ACC112 (cell line): ENCODE results near the gene GFI1.
"Not testable (repeated sequence)": the region's sequence is repeated elsewhere in the genome, so short reads cannot be mapped to it uniquely, and the experiment has no call there.

Source experiments
- H2AFZ ChIP-seq: fragments of 200-600 bp; sonication (generic); one replicate; pipeline ENCODE4 v1.6.0; 2017; ENCODE audit warnings: antibody characterized with exemption, low read length; ENCODE audit not compliant: unreplicated experiment
- H3K27ac ChIP-seq: fragments of 200-600 bp; sonication (generic); 2 replicates; pipeline ENCODE4 v1.5.1; 2014; ENCODE audit warnings: low read depth, mild to moderate bottlenecking, antibody characterized with exemption, low read length, moderate library complexity
- H3K27me3 ChIP-seq: fragments of 200-600 bp; sonication (generic); 2 replicates; pipeline ENCODE4 v1.6.1; 2014; ENCODE audit warnings: mild to moderate bottlenecking, antibody characterized with exemption, low read length, moderate library complexity, mixed read lengths; ENCODE audit not compliant: insufficient read depth
- H3K36me3 ChIP-seq: fragments of 200-600 bp; sonication (generic); 2 replicates; pipeline ENCODE4 v1.6.1; 2016; ENCODE audit warnings: mild to moderate bottlenecking, antibody characterized with exemption, low read length, moderate library complexity, mixed read lengths; ENCODE audit not compliant: insufficient read depth
- H3K4me1 ChIP-seq: fragments of 200-600 bp; sonication (generic); one replicate; pipeline ENCODE4 v1.6.1; 2016; ENCODE audit warnings: low read length, mixed read lengths; ENCODE audit not compliant: insufficient read depth, unreplicated experiment, control insufficient read depth
- H3K4me3 ChIP-seq: fragments of 200-600 bp; sonication (generic); 2 replicates; pipeline ENCODE4 v1.5.1; 2014; ENCODE audit warnings: mild to moderate bottlenecking, low read depth, low read length
- H3K79me2 ChIP-seq: fragments of 200-600 bp; sonication (generic); one replicate; pipeline ENCODE4 v1.6.0; 2016; ENCODE audit warnings: low read length; ENCODE audit not compliant: control insufficient read depth, unreplicated experiment, insufficient read depth

Gene GFI1

GRCh38 chr1:92486251-92487077, at the start of gene GFI1:
GFI1 (minus strand) TSS chr1:92486925; CDS start chr1:92483487, 3,438 bp downstream.
- H3K27me3 ChIP-seq: peaks cover 69% of the 10 kb centered on the region
- peaks cover 23% of the 10 kb centered on the region for H3K4me1 ChIP-seq
- H3K79me2 ChIP-seq: no peaks in the 10 kb centered on the region
- H3K4me3 ChIP-seq: peak within 1 kb of the TSS; percentile 73
- H2AFZ ChIP-seq: no peak within 1 kb of the TSS
- H3K36me3 ChIP-seq: no peaks in the 10 kb centered on the region
- no peak within 1 kb of the TSS for H3K27ac ChIP-seq

GRCh38 chr1:92532371-92532770, 45.6 kb upstream of the GFI1 start:
- H3K36me3 ChIP-seq, H3K4me1 ChIP-seq, H3K79me2 ChIP-seq, H2AFZ ChIP-seq, H3K27ac ChIP-seq, H3K27me3 ChIP-seq, H3K4me3 ChIP-seq: not testable (repeated sequence)

- H3K27me3 ChIP-seq, H3K36me3 ChIP-seq, H3K27ac ChIP-seq, H3K79me2 ChIP-seq, H2AFZ ChIP-seq, H3K4me3 ChIP-seq, H3K4me1 ChIP-seq: not testable (repeated sequence)
Observed at GRCh38 chr1:92531939-92532338, 45.2 kb upstream of the GFI1 start.

- Histone ChIP-seq H3K4me3 (no peak overlapping the region), H3K27me3 (no peaks in the 10 kb centered on the region), H2AFZ (no peak overlapping the region), H3K27ac (no peak overlapping the region), H3K4me1 (no peaks in the 10 kb centered on the region), H3K36me3 (no peaks in the 10 kb centered on the region), H3K79me2 (no peaks in the 10 kb centered on the region)
Observed at GRCh38 chr1:92527670-92528069, 40.9 kb upstream of the GFI1 start.

- H3K36me3 ChIP-seq, H3K79me2 ChIP-seq, H3K4me3 ChIP-seq, H3K27me3 ChIP-seq, H3K4me1 ChIP-seq, H3K27ac ChIP-seq, H2AFZ ChIP-seq: not testable (repeated sequence)
Observed at GRCh38 chr1:92524944-92525590, 38.3 kb upstream of the GFI1 start.

- no peaks in the 10 kb centered on the region for H3K79me2 ChIP-seq
Observed at GRCh38 chr1:92519043-92519442, 32.3 kb upstream of the GFI1 start.

GRCh38 chr1:92516574-92516973, 29.8 kb upstream of the GFI1 start:
- Histone ChIP-seq H3K4me3 (no peak overlapping the region), H3K79me2 (no peaks in the 10 kb centered on the region), H3K27me3 (no peaks in the 10 kb centered on the region), H3K4me1 (no peaks in the 10 kb centered on the region), H2AFZ (no peak overlapping the region), H3K27ac (no peak overlapping the region), H3K36me3 (peaks cover 4% of the 10 kb centered on the region; the same call in 1 of the 2 replicates)

More at GRCh38 chr1:92519043-92519442, 32.3 kb upstream of the GFI1 start:
- Histone ChIP-seq H3K36me3 (peaks cover 4% of the 10 kb centered on the region; the same call in 1 of the 2 replicates), H2AFZ (no peak overlapping the region), H3K4me3 (no peak overlapping the region), H3K4me1 (no peaks in the 10 kb centered on the region), H3K27me3 (no peaks in the 10 kb centered on the region), H3K27ac (no peak overlapping the region)

GRCh38 chr1:92515796-92516201, 29.1 kb upstream of the GFI1 start:
- no peak overlapping the region for H2AFZ ChIP-seq
- H3K4me1 ChIP-seq: no peaks in the 10 kb centered on the region
- H3K27ac ChIP-seq: no peak overlapping the region
- H3K79me2 ChIP-seq: no peaks in the 10 kb centered on the region
- peaks cover 4% of the 10 kb centered on the region; the same call in 1 of the 2 replicates for H3K36me3 ChIP-seq
- H3K27me3 ChIP-seq: no peaks in the 10 kb centered on the region
- no peak overlapping the region for H3K4me3 ChIP-seq

- H3K27ac ChIP-seq: no peak overlapping the region
- H2AFZ ChIP-seq: no peak overlapping the region
- no peaks in the 10 kb centered on the region for H3K27me3 ChIP-seq
- H3K36me3 ChIP-seq: no peaks in the 10 kb centered on the region
- no peaks in the 10 kb centered on the region for H3K4me1 ChIP-seq
- no peaks in the 10 kb centered on the region for H3K79me2 ChIP-seq
- H3K4me3 ChIP-seq: no peak overlapping the region
Observed at GRCh38 chr1:92511541-92511940, 24.8 kb upstream of the GFI1 start.

- H3K27me3 ChIP-seq: no peaks in the 10 kb centered on the region
- no peaks in the 10 kb centered on the region for H3K36me3 ChIP-seq
- H3K4me1 ChIP-seq: no peaks in the 10 kb centered on the region
- no peak overlapping the region for H2AFZ ChIP-seq
- no peak overlapping the region for H3K27ac ChIP-seq
- no peak overlapping the region for H3K4me3 ChIP-seq
- no peaks in the 10 kb centered on the region for H3K79me2 ChIP-seq
Observed at GRCh38 chr1:92509619-92510018, 22.9 kb upstream of the GFI1 start.
